A549 (cell line): ENCODE measurements around the gene MDGA2. TPM values are rescaled to one million over a fixed set of nuclear protein-coding genes. Genes with fewer than 3 reads are reported as not detected.

ENCODE experiments used
- ATAC-seq, 2 experiments: fragments of 200-7000 bp in 1 of 2; fragments of >200 bp in 1 of 2; cut with Nextera tagmentation in 1 of 2; cut with Tn5 transposase in 1 of 2; 3 replicates each; pipeline versions ENCODE4 v1.8.0 to v1.9.1; 2018 to 2020; ENCODE audit warnings: mild to moderate bottlenecking in 1 of 2, moderate library complexity in 1 of 2
- CTCF ChIA-PET: fragments of 300-600 bp; sonication (Branson Sonifier 250); formaldehyde crosslinking; extraction: SDS; loops from one replicate; lab custom pipeline; 2021; ENCODE audit warnings: antibody characterized with exemption, inconsistent platforms; lab: Yijun Ruan, JAX
- POLR2A ChIA-PET: fragments of 350-600 bp; formaldehyde crosslinking; extraction: SDS; loops from one replicate; lab custom pipeline; 2021; ENCODE audit warnings: antibody characterized with exemption, inconsistent platforms; lab: Yijun Ruan, JAX
- DNase-seq, 2 experiments: peaks; one replicate each; pipeline versions ENCODE4 v3.0.0 to v3.0.0-alpha.2; 2011 to 2016; ENCODE audit warnings: low read depth in 1 of 2, low spot score in 1 of 2
- FAIRE-seq: peaks from 2 replicates; lab custom pipeline; 2011; peaks lifted over from hg19 to GRCh38; lab: Jason Lieb, UNC
- H3K27ac ChIP-seq, 2 experiments: fragments of >200 bp; sonication (Bioruptor Twin); formaldehyde crosslinking; 3 replicates each; pipeline ENCODE4 v1.5.1; 2016 to 2017
- H3K4me1 ChIP-seq: fragments of >200 bp; sonication (Bioruptor Twin); formaldehyde crosslinking; 3 replicates; pipeline ENCODE4 v1.6.1; 2016
- H3K4me2 ChIP-seq: fragments of >200 bp; sonication (Bioruptor Twin); formaldehyde crosslinking; 3 replicates; pipeline ENCODE4 v1.6.1; 2016
- H3K4me3 ChIP-seq: fragments of >200 bp; sonication (Bioruptor Twin); formaldehyde crosslinking; 3 replicates; pipeline ENCODE4 v1.5.1; 2016
- H3K9me3 ChIP-seq: fragments of >200 bp; sonication (Bioruptor Twin); formaldehyde crosslinking; 3 replicates; pipeline ENCODE4 v1.6.1; 2016
- BCL3 ChIP-seq: fragments of >200 bp; sonication (Bioruptor Twin); formaldehyde crosslinking; IDR thresholded peaks from 3 replicates; pipeline ENCODE4 v1.6.1; 2016
- BHLHE40 ChIP-seq: IDR thresholded peaks from 2 replicates; pipeline ENCODE4 v1.6.1; 2012; ENCODE audit warnings: low read depth, low read length, inconsistent platforms
- CBX2 ChIP-seq: fragments of 200-600 bp; sonication (generic); IDR thresholded peaks from 2 replicates; pipeline ENCODE4 v1.6.1; 2016; ENCODE audit warnings: low read depth, mild to moderate bottlenecking, borderline replicate concordance
- CEBPB ChIP-seq, 2 experiments: fragments of >200 bp in 1 of 2; sonication (Bioruptor Twin) in 1 of 2; formaldehyde crosslinking in 1 of 2; IDR thresholded peaks; 2 replicates each; pipeline ENCODE4 v1.6.1; 2012 to 2016
- CHD2 ChIP-seq: fragments of 150-350 bp; IDR thresholded peaks from 2 replicates; pipeline ENCODE4 v1.6.1; 2014; ENCODE audit warnings: low read length; ENCODE audit not compliant: partially characterized antibody
- EHF ChIP-seq: fragments of 250-450 bp; sonication (Bioruptor Pico); IDR thresholded peaks from 2 replicates; pipeline ENCODE4 v1.5.0; 2020; ENCODE audit warnings: mild to moderate bottlenecking
- FOSB ChIP-seq: fragments of 250-450 bp; sonication (Bioruptor Pico); IDR thresholded peaks from 2 replicates; pipeline ENCODE4 v1.5.0; 2020; ENCODE audit warnings: mild to moderate bottlenecking, moderate library complexity
- FOXS1 ChIP-seq: fragments of 250-450 bp; sonication (Bioruptor Pico); IDR thresholded peaks from 2 replicates; pipeline ENCODE4 v1.5.0; 2020; ENCODE audit warnings: mild to moderate bottlenecking, moderate library complexity
- GATA3 ChIP-seq: IDR thresholded peaks from 2 replicates; pipeline ENCODE4 v1.6.1; 2012; ENCODE audit warnings: borderline replicate concordance
- KDM5A ChIP-seq: fragments of 200-600 bp; sonication (generic); IDR thresholded peaks from 2 replicates; pipeline ENCODE4 v1.6.1; 2016; ENCODE audit warnings: antibody characterized with exemption, mild to moderate bottlenecking
- NR3C1 ChIP-seq: fragments of >200 bp; sonication (Bioruptor Twin); formaldehyde crosslinking; IDR thresholded peaks from 3 replicates; pipeline ENCODE4 v1.6.1; 2017
- PBX3 ChIP-seq: IDR thresholded peaks from 2 replicates; pipeline ENCODE4 v1.6.1; 2012
- POLR2A ChIP-seq: IDR thresholded peaks from 2 replicates; pipeline ENCODE4 v1.6.1; 2012; ENCODE audit warnings: mild to moderate bottlenecking, low read length
- POLR2AphosphoS2 ChIP-seq: conservative IDR thresholded peaks from 2 replicates; pipeline ENCODE4 v1.6.1; 2012; ENCODE audit warnings: low read length, improper control_type of control experiment, inconsistent platforms
- ZNF302 ChIP-seq: fragments of 250-450 bp; sonication (Bioruptor Pico); IDR thresholded peaks from 2 replicates; pipeline ENCODE4 v1.9.0; 2021; ENCODE audit warnings: inconsistent platforms, mild to moderate bottlenecking, moderate library complexity
- WGBS: methylation state at CpG from one replicate; pipeline ENCODE4 v1.1.6; 2017; ENCODE audit errors: missing lambda C conversion rate; 5-methylcytosine and 5-hydroxymethylcytosine counted together
- polyA plus RNA-seq, 4 experiments: library from polyadenylated mRNA; depleted of rRNA in 3 of 4; stranded (reverse); fragments of >200 nt; fragmentation: RNase III in 1 of 4; extraction: RNeasy Plus Mini Kit Qiagen cat#74134 plus additional on column Dnase treatment in 1 of 4; gene quantifications; 2 replicates in 3 of 4; 3 replicates in 1 of 4; pipeline ENCODE4 v1.2.3, GENCODE V29; 2011 to 2017
- TF ChIP-seq, protein P1 (sequence below): fragments of 200-600 bp; sonication (generic); IDR thresholded peaks from 2 replicates; pipeline ENCODE4 v1.6.1; 2016; ENCODE audit warnings: antibody characterized with exemption, mild to moderate bottlenecking, moderate library complexity
- TF ChIP-seq, protein P2 (sequence below): IDR thresholded peaks from 2 replicates; pipeline ENCODE4 v1.6.1; 2012
- TF ChIP-seq, protein P3 (sequence below): IDR thresholded peaks from 2 replicates; pipeline ENCODE4 v1.6.1; 2012; ENCODE audit warnings: low read depth, borderline replicate concordance

Gene MDGA2
- polyA plus RNA-seq, 2 of the 4 experiments (the other 2 are of a cell fraction) = 0.08 to 0.12 TPM

DNA sequence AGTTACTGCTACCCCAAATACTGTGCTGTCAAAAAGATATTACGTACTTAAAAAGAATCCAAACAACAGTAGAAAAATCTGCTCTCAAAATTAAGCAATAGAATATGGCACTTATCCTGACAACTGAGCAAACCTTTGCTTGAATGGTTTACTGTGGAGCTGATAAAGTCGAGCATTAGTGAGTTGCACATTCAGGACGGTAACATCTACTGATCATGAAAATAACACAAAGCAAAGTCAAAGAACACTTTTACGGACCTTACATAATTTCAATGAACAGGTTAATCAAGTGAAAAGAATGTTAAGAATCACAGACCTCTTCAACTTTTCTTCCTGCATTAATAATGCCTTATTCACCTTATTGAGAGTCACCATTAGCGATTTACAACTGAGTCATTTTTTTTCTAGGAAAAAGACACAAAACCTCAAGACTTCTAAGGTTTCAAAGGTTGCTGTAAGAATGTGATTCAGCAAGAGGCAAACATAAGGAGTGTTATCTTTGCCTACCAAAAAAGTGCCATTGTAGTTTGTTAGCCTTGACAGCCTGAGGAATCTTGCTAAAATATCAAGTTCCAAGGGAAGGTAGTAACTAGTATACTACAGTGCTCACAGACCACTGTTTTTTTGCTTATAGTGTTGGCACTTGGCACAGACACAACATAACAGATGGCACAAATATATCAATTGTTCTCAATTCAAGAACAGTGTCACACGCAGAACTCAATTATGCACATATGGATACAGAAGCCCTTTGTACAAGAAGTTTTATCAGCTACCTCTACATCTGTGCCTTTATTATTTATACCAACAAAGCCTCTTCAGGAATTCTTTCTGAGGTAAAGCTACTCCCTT lies 689.6 kb downstream of the MDGA2 start:
- ChIA-PET CTCF (no interaction called here), POLR2A (no interaction called here)
- no peak overlapping the region for H3K27ac ChIP-seq
- FAIRE-seq = no peak
- no peaks in the 10 kb centered on the region for H3K9me3 ChIP-seq
- no peak overlapping the region for H3K4me2 ChIP-seq
- no peaks in the 10 kb centered on the region for H3K4me1 ChIP-seq
- DNase-seq = no peak
- 13% methylated on average over 6 of the region's 6 CpGs for WGBS
- ATAC-seq = no peak
- no peak for TF ChIP-seq POLR2AphosphoS2
- no peak for TF ChIP-seq FOSB (CRISPR knock-in tag)
- TF ChIP-seq FOXS1 = no peak
- TF ChIP-seq, protein P1, sequence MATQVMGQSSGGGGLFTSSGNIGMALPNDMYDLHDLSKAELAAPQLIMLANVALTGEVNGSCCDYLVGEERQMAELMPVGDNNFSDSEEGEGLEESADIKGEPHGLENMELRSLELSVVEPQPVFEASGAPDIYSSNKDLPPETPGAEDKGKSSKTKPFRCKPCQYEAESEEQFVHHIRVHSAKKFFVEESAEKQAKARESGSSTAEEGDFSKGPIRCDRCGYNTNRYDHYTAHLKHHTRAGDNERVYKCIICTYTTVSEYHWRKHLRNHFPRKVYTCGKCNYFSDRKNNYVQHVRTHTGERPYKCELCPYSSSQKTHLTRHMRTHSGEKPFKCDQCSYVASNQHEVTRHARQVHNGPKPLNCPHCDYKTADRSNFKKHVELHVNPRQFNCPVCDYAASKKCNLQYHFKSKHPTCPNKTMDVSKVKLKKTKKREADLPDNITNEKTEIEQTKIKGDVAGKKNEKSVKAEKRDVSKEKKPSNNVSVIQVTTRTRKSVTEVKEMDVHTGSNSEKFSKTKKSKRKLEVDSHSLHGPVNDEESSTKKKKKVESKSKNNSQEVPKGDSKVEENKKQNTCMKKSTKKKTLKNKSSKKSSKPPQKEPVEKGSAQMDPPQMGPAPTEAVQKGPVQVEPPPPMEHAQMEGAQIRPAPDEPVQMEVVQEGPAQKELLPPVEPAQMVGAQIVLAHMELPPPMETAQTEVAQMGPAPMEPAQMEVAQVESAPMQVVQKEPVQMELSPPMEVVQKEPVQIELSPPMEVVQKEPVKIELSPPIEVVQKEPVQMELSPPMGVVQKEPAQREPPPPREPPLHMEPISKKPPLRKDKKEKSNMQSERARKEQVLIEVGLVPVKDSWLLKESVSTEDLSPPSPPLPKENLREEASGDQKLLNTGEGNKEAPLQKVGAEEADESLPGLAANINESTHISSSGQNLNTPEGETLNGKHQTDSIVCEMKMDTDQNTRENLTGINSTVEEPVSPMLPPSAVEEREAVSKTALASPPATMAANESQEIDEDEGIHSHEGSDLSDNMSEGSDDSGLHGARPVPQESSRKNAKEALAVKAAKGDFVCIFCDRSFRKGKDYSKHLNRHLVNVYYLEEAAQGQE = no peak
- no peak for TF ChIP-seq CEBPB (IDR thresholded peaks at IDR 0.05)
- TF ChIP-seq, protein P2, sequence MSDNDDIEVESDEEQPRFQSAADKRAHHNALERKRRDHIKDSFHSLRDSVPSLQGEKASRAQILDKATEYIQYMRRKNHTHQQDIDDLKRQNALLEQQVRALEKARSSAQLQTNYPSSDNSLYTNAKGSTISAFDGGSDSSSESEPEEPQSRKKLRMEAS = no peak
- TF ChIP-seq BCL3 = no peak
- TF ChIP-seq, protein P3, sequence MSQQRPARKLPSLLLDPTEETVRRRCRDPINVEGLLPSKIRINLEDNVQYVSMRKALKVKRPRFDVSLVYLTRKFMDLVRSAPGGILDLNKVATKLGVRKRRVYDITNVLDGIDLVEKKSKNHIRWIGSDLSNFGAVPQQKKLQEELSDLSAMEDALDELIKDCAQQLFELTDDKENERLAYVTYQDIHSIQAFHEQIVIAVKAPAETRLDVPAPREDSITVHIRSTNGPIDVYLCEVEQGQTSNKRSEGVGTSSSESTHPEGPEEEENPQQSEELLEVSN = no peak
- no peak for TF ChIP-seq POLR2A
- TF ChIP-seq KDM5A = no peak
- no peak overlapping the region for H3K4me3 ChIP-seq

- FAIRE-seq = no peak
Observed at GRCh38 chr14:46973295-46973694, 702.1 kb downstream of the MDGA2 start.

More at GRCh38 chr14:46973295-46973694, 702.1 kb downstream of the MDGA2 start:
- no peak overlapping the region for H3K4me2 ChIP-seq
- no peak for DNase-seq
- ChIA-PET POLR2A (no interaction called here), CTCF (no interaction called here)
- no peak overlapping the region for H3K4me3 ChIP-seq
- WGBS = 1% methylated on average over 2 of the region's 2 CpGs
- no peaks in the 10 kb centered on the region for H3K9me3 ChIP-seq
- no peak overlapping the region for H3K27ac ChIP-seq
- ATAC-seq = no peak
- no peak for TF ChIP-seq PBX3
- no peak for TF ChIP-seq EHF (CRISPR knock-in tag)
- TF ChIP-seq ZNF302 (CRISPR knock-in tag) = no peak
- no peak for TF ChIP-seq POLR2AphosphoS2
- no peak for TF ChIP-seq GATA3
- no peak for TF ChIP-seq CBX2
- TF ChIP-seq CHD2 = no peak
- TF ChIP-seq NR3C1 = no peak
- TF ChIP-seq BHLHE40 = no peak
- H3K4me1 ChIP-seq = no peaks in the 10 kb centered on the region
